GOT3 (cell line): ENCODE results near the gene USP6NL.
"Not testable (repeated sequence)": the region's sequence is repeated elsewhere in the genome, so short reads cannot be mapped to it uniquely, and the experiment has no call there.

ENCODE experiments used
- DNase-seq: peaks from one replicate; lab custom pipeline; 2025; ENCODE audit warnings: mixed read lengths; lab: John Stamatoyannopoulos, UW

USP6NL gene

GRCh38 chr10:11611248-11612020 lies at the start of gene USP6NL:
Gene USP6NL, minus strand, starts transcription at chr10:11611650. Its CDS starts 14,016 bp downstream, at chr10:11597634.
- peak; percentile 31 for DNase-seq

- no peak for DNase-seq
These were observed 47.4 kb upstream of the USP6NL start for GRCh38 chr10:11658801-11659368.

GRCh38 chr10:11655836-11656235 lies 44.4 kb upstream of the USP6NL start:
- DNase-seq: no peak

GRCh38 chr10:11654659-11655058 lies 43.2 kb upstream of the USP6NL start:
- DNase-seq: no peak

- no peak for DNase-seq
These were observed 42.5 kb upstream of the USP6NL start for GRCh38 chr10:11653758-11654471.

- DNase-seq: no peak
These were observed 36.2 kb upstream of the USP6NL start for GRCh38 chr10:11647676-11648075.

- DNase-seq: no peak
These were observed 35.0 kb upstream of the USP6NL start for GRCh38 chr10:11646450-11646849.

- no peak for DNase-seq
These were observed 31.6 kb upstream of the USP6NL start for GRCh38 chr10:11643039-11643438.

GRCh38 chr10:11642566-11642965 lies 31.1 kb upstream of the USP6NL start:
- no peak for DNase-seq

- no peak for DNase-seq
These were observed 28.7 kb upstream of the USP6NL start for GRCh38 chr10:11639849-11640764.

GRCh38 chr10:11639362-11639761 lies 27.9 kb upstream of the USP6NL start:
- DNase-seq: no peak

GRCh38 chr10:11638055-11638698 lies 26.7 kb upstream of the USP6NL start:
- DNase-seq: no peak

- DNase-seq: no peak
These were observed 25.4 kb upstream of the USP6NL start for GRCh38 chr10:11636697-11637303.

- DNase-seq: no peak
These were observed 20.6 kb upstream of the USP6NL start for GRCh38 chr10:11631890-11632587.

GRCh38 chr10:11631291-11631690 lies 19.8 kb upstream of the USP6NL start:
- no peak for DNase-seq

GRCh38 chr10:11629731-11630130 lies 18.3 kb upstream of the USP6NL start:
- no peak for DNase-seq

GRCh38 chr10:11627941-11628340 lies 16.5 kb upstream of the USP6NL start:
- not testable (repeated sequence) for DNase-seq

- DNase-seq: no peak
These were observed 14.6 kb upstream of the USP6NL start for GRCh38 chr10:11626071-11626470.

GRCh38 chr10:11625019-11625735 lies 13.7 kb upstream of the USP6NL start:
- DNase-seq: no peak

- no peak for DNase-seq
These were observed 5.8 kb upstream of the USP6NL start for GRCh38 chr10:11617233-11617632.
